Calu3 (cell line): ENCODE measurements around the gene FUT9. TPM values are rescaled to one million over a fixed set of nuclear protein-coding genes. Genes with fewer than 3 reads are reported as not detected.
"Not testable (repeated sequence)": the region's sequence is repeated elsewhere in the genome, so short reads cannot be mapped to it uniquely, and the experiment has no call there.

Experiments used
- BruUV-seq: library from RNA; stranded (reverse); fragments of 400-500 nt; replicated peaks from 2 replicates; lab custom pipeline; 2021; lab: Mats Ljungman, UMichigan
- CTCF ChIA-PET: fragments of 300-600 bp; sonication (Branson Sonifier 250); formaldehyde crosslinking; loops from one replicate; lab custom pipeline; 2022; ENCODE audit warnings: antibody characterized with exemption; lab: Charles Lee
- DNase-seq: peaks from one replicate; pipeline ENCODE4 v3.0.0; 2022
- H3K27ac Mint-ChIP-seq: one replicate; pipeline ENCODE4 v1.8.0; 2022; ENCODE audit warnings: mixed read lengths; ENCODE audit not compliant: unreplicated experiment
- H3K27me3 Mint-ChIP-seq: one replicate; pipeline ENCODE4 v1.8.0; 2022; ENCODE audit warnings: mixed read lengths; ENCODE audit not compliant: unreplicated experiment
- H3K36me3 Mint-ChIP-seq: one replicate; pipeline ENCODE4 v1.8.0; 2022; ENCODE audit warnings: mild to moderate bottlenecking, moderate library complexity, mixed read lengths; ENCODE audit not compliant: insufficient read depth, unreplicated experiment
- H3K4me1 Mint-ChIP-seq: one replicate; pipeline ENCODE4 v1.8.0; 2022; ENCODE audit warnings: mild to moderate bottlenecking, low read depth, mixed read lengths; ENCODE audit not compliant: unreplicated experiment
- H3K4me3 Mint-ChIP-seq: one replicate; pipeline ENCODE4 v1.8.0; 2022; ENCODE audit warnings: mild to moderate bottlenecking, low read depth, moderate library complexity, mixed read lengths; ENCODE audit not compliant: unreplicated experiment
- H3K9me3 Mint-ChIP-seq: one replicate; pipeline ENCODE4 v1.8.0; 2022; ENCODE audit warnings: low read depth, mixed read lengths; ENCODE audit not compliant: unreplicated experiment
- intact Hi-C: fragments of 100-400 bp; cut with micrococcal nuclease; formaldehyde crosslinking; loops from one replicate; pipeline ENCODE4 v1.10.0; 2022; ENCODE audit not compliant: unreplicated experiment
- total RNA-seq: library from RNA; stranded (reverse); gene quantifications from 2 replicates; pipeline ENCODE4 v1.2.3, GENCODE V29; 2022
- TF ChIP-seq, protein P1 (sequence below): fragments of 200-600 bp; IDR thresholded peaks from one replicate; pipeline ENCODE4 v1.8.0; 2022; ENCODE audit warnings: antibody characterized with exemption; ENCODE audit not compliant: unreplicated experiment

FUT9 gene
- total RNA-seq, 1 experiment from 2014 or later: 1.9 TPM

DNA sequence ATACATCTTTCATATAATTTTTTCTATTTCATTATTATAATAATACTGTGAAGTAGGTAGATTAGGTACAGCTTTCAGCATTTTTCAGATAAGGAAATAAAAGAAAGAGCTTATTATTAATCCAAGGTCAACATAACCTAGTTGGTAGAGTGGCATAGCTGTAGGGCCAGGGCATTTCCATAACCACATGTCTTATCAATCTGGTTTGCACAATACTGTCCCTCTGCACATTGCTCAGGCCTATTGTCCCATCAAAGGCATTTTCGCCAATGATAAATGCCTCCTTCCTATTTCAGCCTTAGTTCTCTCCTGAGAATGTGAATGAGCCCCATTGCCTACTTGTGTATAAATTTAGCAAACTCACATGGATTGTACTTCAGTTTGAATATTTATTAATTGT is 234.0 kb downstream of the FUT9 start:
- no peaks in the 10 kb centered on the region for H3K4me1 Mint-ChIP-seq
- no peaks in the 10 kb centered on the region for H3K36me3 Mint-ChIP-seq
- H3K4me3 Mint-ChIP-seq: no peak overlapping the region
- intact Hi-C loops: no loop called here
- H3K9me3 Mint-ChIP-seq: no peaks in the 10 kb centered on the region
- CTCF ChIA-PET: interaction anchor here (0.9 kb wide), 1 partner anchor 8 kb away, joined by 4 read pairs; no protein-coding TSS in a partner anchor
- H3K27ac Mint-ChIP-seq: no peak overlapping the region
- TF ChIP-seq, protein P1, sequence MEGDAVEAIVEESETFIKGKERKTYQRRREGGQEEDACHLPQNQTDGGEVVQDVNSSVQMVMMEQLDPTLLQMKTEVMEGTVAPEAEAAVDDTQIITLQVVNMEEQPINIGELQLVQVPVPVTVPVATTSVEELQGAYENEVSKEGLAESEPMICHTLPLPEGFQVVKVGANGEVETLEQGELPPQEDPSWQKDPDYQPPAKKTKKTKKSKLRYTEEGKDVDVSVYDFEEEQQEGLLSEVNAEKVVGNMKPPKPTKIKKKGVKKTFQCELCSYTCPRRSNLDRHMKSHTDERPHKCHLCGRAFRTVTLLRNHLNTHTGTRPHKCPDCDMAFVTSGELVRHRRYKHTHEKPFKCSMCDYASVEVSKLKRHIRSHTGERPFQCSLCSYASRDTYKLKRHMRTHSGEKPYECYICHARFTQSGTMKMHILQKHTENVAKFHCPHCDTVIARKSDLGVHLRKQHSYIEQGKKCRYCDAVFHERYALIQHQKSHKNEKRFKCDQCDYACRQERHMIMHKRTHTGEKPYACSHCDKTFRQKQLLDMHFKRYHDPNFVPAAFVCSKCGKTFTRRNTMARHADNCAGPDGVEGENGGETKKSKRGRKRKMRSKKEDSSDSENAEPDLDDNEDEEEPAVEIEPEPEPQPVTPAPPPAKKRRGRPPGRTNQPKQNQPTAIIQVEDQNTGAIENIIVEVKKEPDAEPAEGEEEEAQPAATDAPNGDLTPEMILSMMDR: no peak
- BruUV-seq: no TSS peak
- no peak for DNase-seq
- no peaks in the 10 kb centered on the region for H3K27me3 Mint-ChIP-seq

DNA sequence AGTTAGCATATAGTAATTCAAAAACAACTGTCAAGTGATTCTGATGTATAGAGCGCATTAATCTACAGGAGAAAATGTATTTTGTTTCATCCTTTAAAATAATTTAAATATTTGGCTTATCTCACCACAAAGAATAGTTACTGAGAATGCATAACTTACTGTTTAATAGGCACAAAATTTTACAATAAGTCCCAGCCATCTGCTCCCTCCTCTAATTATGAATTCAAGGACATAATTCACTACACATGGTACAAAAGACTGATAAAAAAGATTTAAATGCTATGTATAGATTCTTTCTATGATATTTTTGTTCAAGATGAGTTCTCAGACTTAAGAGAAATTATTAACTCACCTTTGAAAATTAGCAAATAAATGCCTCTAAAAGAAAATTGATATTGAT is 242.0 kb downstream of the FUT9 start:
- H3K9me3 Mint-ChIP-seq: peaks cover 3% of the 10 kb centered on the region
- no peak overlapping the region for H3K4me3 Mint-ChIP-seq
- no TSS peak for BruUV-seq
- H3K36me3 Mint-ChIP-seq: no peaks in the 10 kb centered on the region
- CTCF ChIA-PET: interaction anchor here (0.8 kb wide), 1 partner anchor 8 kb away, joined by 4 read pairs; no protein-coding TSS in a partner anchor
- H3K4me1 Mint-ChIP-seq: no peaks in the 10 kb centered on the region
- intact Hi-C loops: no loop called here
- no peak for DNase-seq
- no peak overlapping the region for H3K27ac Mint-ChIP-seq
- H3K27me3 Mint-ChIP-seq: no peaks in the 10 kb centered on the region
- TF ChIP-seq, protein P1: no peak

DNA sequence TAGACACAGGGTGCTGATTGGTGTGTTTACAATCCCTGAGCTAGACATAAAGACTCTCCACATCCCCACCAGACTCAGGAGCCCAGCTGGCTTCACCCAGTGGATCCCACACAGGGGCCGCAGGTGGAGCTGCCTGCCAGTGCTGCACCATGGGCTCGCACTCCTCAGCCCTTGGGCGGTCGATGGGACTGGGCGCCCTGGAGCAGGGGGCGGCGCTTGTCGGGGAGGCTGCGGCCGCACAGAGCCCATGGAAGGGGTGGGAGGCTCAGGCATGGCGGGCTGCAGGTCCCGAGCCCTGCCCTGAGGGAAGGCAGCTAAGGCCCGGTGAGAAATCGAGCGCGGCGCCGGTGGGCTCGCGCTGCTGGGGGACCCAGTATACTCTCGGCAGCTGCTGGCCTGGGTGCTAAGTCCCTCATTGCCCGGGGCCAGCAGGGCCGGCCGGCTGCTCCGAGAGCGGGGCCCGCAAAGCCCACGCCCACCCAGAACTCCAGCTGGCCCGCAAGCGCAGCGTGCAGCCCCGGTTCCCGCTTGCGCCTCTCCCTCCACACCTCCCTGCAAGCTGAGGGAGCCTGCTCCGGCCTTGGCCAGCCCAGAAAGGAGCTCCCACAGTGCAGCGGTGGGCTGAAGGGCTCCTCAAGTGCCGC is 245.1 kb downstream of the FUT9 start:
- CTCF ChIA-PET, H3K27me3 Mint-ChIP-seq, BruUV-seq, DNase-seq, H3K9me3 Mint-ChIP-seq, intact Hi-C loops, H3K36me3 Mint-ChIP-seq, H3K4me1 Mint-ChIP-seq, H3K27ac Mint-ChIP-seq, H3K4me3 Mint-ChIP-seq: not testable (repeated sequence)
